Stimulated activated CD8-positive, alpha-beta memory T cell treated with anti-CD3 and anti-CD28 coated beads, Interleukin-7, amount 100 ng/mL, for 1 hour (primary cell): Measurements from ENCODE around the gene SLC22A14.
"Not testable (repeated sequence)": the region's sequence is repeated elsewhere in the genome, so short reads cannot be mapped to it uniquely, and the experiment has no call there.

Source experiments
- DNase-seq, 2 donors: peaks; one replicate each; pipeline ENCODE4 v3.0.0-alpha.2; 2020; ENCODE audit warnings: low read depth in 2 of 2

Gene SLC22A14

GRCh38 chr3:38313695-38314094 lies 31.6 kb downstream of the SLC22A14 start:
- no peak for DNase-seq

- DNase-seq: no peak
Observed at GRCh38 chr3:38314112-38314763, 32.1 kb downstream of the SLC22A14 start.

- no peak for DNase-seq
Observed at GRCh38 chr3:38314764-38315487, 32.8 kb downstream of the SLC22A14 start.

- no peak for DNase-seq
Observed at GRCh38 chr3:38315488-38316230, 33.6 kb downstream of the SLC22A14 start.

GRCh38 chr3:38316356-38317191 lies 34.5 kb downstream of the SLC22A14 start:
- no peak for DNase-seq

- DNase-seq: no peak
Observed at GRCh38 chr3:38317192-38317759, 35.2 kb downstream of the SLC22A14 start.

- DNase-seq: no peak
Observed at GRCh38 chr3:38318766-38319671, 36.9 kb downstream of the SLC22A14 start.

GRCh38 chr3:38320638-38321037 lies 38.5 kb downstream of the SLC22A14 start:
- DNase-seq: not testable (repeated sequence)

- no peak for DNase-seq
Observed at GRCh38 chr3:38323060-38323459, 41.0 kb downstream of the SLC22A14 start.

GRCh38 chr3:38325256-38325655 lies 43.2 kb downstream of the SLC22A14 start:
- DNase-seq: no peak

GRCh38 chr3:38327335-38328009 lies 45.4 kb downstream of the SLC22A14 start:
- no peak for DNase-seq

- DNase-seq: no peak
Observed at GRCh38 chr3:38331257-38332022, 49.3 kb downstream of the SLC22A14 start.

GRCh38 chr3:38332201-38332600 lies 50.1 kb downstream of the SLC22A14 start:
- DNase-seq: no peak

GRCh38 chr3:38334142-38335055 lies 52.3 kb downstream of the SLC22A14 start:
- no peak for DNase-seq

GRCh38 chr3:38335263-38335662 lies 53.2 kb downstream of the SLC22A14 start:
- no peak for DNase-seq

- no peak for DNase-seq
Observed at GRCh38 chr3:38337703-38338102, 55.6 kb downstream of the SLC22A14 start.

- no peak for DNase-seq
Observed at GRCh38 chr3:38343797-38344594, 61.9 kb downstream of the SLC22A14 start.
